Activated CD8-positive, alpha-beta memory T cell treated with anti-CD3 and anti-CD28 coated beads for 4 hours (primary cell): Measurements from ENCODE around the gene TGFBR2.
"Not testable (repeated sequence)": the region's sequence is repeated elsewhere in the genome, so short reads cannot be mapped to it uniquely, and the experiment has no call there.

ENCODE experiments used
- DNase-seq, 2 donors: peaks; one replicate each; pipeline ENCODE4 v3.0.0-alpha.2; 2020; ENCODE audit warnings: low read depth in 2 of 2

The TGFBR2 gene

DNA sequence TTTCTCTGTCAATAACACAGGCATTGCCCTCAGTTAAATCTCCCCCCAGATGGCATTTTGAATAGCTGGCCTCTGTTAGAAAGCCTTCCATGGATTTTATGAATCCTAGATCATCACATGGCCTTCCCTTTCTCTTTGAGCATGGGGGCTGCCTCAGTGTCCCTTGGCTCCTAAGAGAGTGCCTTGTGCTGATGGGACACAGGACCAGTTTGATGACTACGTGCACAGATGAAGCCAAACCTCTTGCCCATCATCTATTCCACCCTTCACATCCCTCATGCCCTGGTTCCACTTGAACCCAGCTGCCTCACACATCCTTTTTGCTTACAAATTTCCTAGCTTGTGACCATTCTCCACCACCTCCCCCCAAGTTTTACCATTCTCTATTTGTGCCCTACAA is 12.9 kb downstream of the TGFBR2 start:
- no peak for DNase-seq

DNA sequence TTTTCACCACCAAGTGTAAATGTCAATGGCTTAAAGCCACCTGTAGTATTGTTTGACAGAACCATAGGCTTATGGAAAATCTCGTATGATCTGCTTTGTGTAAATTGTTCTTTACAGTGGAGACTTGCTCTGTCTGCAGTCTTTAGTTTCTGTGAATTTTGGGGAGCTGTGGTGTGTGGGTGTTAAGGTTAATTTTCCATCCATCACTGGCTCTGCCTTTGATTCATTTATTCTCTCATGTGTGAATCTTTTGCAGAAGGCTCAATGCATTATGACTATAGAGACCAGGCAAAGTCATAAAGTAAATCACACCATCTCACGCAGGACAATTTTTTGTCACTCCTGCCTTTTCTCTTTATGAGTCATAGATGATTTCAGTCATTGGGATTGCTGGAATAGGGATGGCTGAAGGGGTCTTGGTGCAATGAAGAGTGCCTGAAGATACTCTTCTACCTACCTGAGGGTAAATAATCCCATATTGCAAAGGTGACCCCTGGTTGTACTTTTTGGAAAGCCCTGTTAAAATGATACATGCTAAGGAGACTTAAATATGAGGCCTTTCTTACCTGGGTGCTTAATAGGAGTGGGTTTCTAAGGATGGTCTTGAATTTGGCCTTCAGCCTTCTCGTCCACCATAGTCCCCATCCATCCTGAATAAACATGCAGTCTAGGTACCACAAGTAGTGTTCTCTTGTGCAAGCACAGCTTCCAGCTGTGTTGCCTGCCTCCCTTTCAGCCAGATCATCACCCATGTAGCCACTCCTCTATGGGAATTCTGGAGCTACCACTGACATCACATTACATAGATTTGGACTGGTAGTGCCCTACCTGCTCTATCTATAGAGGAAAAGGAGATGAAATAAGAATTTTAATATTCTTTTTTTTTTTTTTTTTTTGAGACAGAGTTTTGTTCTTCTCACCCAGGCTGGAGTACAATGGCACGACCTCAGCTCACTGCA is 14.3 kb downstream of the TGFBR2 start:
- DNase-seq, result no peak

DNA sequence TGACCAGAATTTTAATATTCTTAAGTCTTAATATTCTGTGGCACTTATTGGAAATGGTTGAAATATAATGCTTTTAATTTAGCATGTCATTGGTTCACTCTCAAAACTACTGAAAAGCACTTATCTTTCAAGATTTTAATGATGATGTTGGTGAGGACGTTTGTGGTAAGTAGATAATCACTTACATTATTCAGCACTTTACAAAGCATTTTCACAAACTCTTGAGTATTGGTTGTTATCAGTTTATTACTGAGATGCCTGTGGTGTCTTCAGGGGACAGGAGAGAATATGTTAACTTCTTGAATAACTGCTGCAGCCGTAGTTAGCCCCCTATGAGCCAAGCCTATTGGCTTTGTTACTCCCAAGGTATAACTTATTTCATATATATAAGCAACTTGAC is 15.2 kb downstream of the TGFBR2 start:
- DNase-seq, result no peak

GRCh38 chr3:30622047-30622545 is 15.7 kb downstream of the TGFBR2 start:
- DNase-seq, result no peak

GRCh38 chr3:30622790-30623189 is 16.4 kb downstream of the TGFBR2 start:
- DNase-seq, result no peak

DNA sequence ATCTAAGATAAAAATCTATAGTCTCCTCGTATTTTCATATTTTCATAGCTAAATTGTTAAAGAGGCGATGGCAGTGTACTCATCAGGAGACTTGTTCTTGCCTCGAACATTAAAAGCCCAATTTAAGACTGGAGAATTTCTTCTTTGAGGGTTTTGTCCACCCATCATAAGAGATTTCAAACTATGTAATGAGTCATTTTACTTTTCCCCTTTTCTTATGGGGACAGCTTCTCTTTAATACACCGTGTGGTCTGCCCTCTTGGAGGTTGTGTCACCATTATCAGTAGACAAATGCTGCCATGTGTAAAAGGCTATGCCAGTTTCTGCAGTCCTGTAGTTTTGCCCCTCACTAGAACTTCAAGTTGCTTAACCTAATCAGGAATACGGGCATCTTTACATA is 16.9 kb downstream of the TGFBR2 start:
- no peak for DNase-seq

- DNase-seq, result not testable (repeated sequence)
Observed at GRCh38 chr3:30624480-30624879, 18.1 kb downstream of the TGFBR2 start.

GRCh38 chr3:30625541-30626438 is 19.4 kb downstream of the TGFBR2 start:
- no peak for DNase-seq

GRCh38 chr3:30626443-30627180 is 20.2 kb downstream of the TGFBR2 start:
- no peak for DNase-seq

DNA sequence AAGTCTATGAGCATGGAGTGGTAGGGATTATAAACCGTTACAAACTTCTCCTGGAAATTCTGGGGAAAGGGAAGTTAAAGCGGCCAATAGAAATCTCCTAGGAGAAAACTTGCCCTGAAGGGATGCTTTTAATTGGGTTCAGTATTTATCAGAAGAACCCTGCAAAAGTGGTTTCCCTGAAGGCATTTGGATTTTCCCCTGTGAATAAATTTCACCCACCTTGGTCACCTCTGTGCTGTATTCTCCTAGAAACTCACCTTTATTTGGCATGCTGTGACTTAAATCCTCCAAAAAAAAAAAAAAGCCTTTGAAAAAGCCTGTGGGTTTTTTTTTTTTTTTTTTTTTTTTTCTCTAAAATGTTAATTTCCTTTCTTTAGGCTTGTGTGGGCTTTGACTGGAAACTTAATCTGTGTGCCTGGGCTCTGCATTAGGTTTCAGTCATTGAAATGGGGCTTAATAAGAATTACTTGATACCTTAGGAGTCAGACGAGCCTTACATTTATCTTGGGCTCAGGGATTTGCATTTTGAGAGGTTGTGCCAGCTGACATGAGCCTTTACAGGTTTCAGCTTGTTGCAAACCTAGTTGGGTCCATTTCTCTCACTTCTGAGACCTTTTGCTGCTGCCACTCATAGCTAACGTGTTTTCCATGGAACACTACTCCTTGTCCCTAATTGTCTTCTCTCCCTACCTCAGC is 22.0 kb downstream of the TGFBR2 start:
- no peak for DNase-seq

GRCh38 chr3:30628901-30629590 is 22.6 kb downstream of the TGFBR2 start:
- DNase-seq, result no peak

- DNase-seq, result no peak
Observed at GRCh38 chr3:30629746-30630145, 23.3 kb downstream of the TGFBR2 start.

DNA sequence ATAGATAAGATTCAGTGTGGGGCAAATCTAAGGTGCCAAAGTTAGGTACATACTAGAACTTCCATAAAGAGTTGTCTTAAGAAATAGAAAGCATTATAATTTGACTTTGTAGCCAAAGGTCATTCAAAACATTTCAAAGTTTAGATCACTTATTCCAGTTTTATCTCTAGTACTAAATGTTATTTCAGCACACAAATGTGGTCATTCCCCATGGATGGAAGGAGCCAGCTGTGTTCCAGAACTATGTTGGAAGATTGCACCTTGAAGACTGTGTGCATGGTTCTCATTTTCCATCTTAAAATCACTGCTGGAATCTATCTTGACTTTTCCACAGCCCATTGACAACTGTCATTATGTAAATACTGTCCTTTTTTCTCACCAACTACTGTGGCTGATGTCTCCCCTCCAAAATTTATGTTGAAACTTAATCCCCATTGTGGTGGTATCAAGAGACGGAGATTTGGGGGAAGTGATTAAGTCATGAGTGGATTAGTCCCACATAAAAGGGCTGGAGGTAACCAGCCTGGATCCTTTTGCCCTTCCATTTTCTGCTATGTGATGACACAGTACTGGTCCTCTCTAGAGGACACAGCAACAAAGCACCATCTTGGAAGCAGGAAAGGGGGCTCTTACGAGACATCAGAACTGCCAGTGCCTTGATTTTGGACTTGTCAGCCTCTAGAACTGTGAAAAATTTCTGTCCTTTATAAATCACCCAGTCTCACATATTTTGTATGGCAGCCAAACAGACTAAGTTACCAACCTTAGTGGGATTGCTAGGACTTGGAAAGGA is 24.0 kb downstream of the TGFBR2 start:
- DNase-seq, result no peak

DNA sequence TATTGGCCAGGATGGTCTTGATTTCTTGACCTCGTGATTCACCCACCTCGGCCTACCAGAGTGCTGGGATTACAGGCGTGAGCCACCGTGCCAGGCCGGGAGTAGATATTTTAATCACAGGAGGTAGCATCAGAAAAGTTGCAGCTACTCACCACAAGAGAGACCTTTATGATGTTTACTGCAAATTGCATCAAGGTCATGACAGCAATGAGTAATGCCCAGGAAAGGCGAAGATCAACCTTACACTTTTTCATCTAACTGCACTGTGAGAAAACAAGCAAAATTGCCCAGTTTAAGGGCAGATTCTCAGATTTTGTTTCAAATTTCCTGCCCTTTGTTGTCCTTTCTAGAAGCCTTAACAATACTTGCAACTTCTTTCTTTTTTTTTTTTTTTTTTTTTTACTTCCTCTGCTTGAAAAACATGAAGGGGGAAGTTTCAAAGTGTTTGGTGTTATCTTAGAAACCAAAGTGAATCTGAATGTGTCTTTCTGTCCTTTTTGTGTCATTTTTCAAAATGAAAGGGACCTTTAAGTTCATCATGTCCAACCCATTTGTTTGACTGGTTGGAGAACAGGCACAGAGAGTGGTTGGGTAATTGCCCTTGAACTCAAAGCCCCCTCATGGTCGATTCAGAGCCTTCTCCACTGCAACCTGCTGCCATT is 25.0 kb downstream of the TGFBR2 start:
- no peak for DNase-seq

- DNase-seq, result no peak
Observed at GRCh38 chr3:30632065-30632464, 25.7 kb downstream of the TGFBR2 start.

DNA sequence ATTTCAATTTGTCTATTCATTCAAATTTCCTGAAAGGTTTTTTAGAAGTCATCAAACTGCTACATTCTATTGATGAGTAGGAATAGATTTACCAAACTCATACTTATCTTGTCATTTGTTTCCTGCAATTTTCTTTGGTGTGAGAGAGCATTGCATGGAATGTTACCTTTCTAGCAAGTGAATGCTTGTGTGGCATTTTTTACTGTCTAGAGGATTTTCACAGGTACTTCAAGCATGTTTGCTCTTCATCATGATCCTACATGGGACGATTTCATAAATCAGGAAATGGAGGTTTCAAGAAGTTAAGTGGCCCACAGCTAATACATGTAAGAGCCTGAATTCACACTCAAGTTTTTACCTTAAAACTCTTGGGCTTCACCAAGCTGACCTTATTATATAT is 26.1 kb downstream of the TGFBR2 start:
- DNase-seq, result no peak

- no peak for DNase-seq
Observed at GRCh38 chr3:30633718-30634117, 27.3 kb downstream of the TGFBR2 start.

DNA sequence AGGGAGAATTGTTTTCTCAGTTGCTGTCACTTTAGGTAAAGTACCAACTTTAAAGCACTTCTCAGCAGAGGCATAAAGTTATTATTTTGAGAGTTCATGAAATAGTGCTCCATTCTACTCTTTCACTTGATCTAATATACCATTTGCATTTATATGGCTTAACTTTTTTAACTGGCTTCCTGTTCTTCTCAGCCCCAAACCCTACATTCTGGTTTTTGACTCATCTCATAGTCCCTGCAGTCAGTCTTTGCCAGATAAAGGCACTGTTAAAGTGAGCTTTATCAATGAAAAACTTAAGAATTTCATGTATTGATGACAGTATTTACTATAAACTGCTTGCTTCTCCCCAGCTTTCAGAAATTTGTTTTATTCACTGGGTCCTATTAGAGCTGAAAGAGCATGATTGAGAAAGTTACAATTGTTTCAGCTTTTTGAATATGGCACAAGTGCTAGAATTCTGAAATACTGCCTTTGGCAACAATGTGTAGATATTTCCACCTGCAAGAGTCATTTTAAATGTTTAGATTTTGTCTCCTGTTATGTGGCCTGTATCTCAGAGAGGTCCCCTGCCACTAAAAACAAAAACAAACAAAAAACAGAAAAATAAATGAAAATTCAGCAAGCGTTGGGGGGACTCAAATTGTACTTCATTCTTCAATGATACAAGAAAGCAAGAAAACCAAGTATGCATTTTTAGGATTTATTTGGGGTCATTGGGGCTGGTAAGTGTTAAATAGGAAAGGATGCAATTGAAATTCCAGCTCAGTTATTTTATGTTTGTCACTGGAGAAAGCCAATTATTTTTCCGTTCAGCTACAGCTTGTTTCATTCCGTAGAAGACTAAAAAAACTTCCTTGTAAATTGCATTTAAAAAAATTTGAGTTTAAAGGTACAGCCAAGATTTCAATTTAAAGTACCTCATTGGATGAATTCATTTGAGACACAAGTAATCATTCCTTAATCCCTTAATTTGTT is 28.6 kb downstream of the TGFBR2 start:
- no peak for DNase-seq
